Mesenchymal stem cell (in vitro differentiated cells and primary cell): Measurements from ENCODE around the gene OGFR.

Source experiments
- DNase-seq: peaks from one replicate; pipeline ENCODE4 v3.0.0-alpha.2; 2013
- H2AFZ ChIP-seq: one replicate; pipeline ENCODE4 v1.6.1; 2013; ENCODE audit warnings: low read depth, mild to moderate bottlenecking, control low read depth, inconsistent platforms, low read length, moderate library complexity
- H2AK5ac ChIP-seq: 2 replicates; pipeline ENCODE4 v1.6.1; 2013; ENCODE audit warnings: low read length, moderate library complexity, mild to moderate bottlenecking, inconsistent platforms; ENCODE audit not compliant: severe bottlenecking
- H2BK120ac ChIP-seq: one replicate; pipeline ENCODE4 v1.6.1; 2013; ENCODE audit warnings: low read depth, mild to moderate bottlenecking, inconsistent platforms, low read length, moderate library complexity
- H2BK12ac ChIP-seq, 2 experiments: one replicate each; pipeline ENCODE4 v1.6.1; 2013; ENCODE audit warnings: inconsistent platforms in 2 of 2, low read length in 2 of 2, mild to moderate bottlenecking in 2 of 2, moderate library complexity in 2 of 2, control low read depth in 1 of 2
- H2BK15ac ChIP-seq: one replicate; pipeline ENCODE4 v1.6.1; 2013; ENCODE audit warnings: mild to moderate bottlenecking, low read depth, inconsistent platforms; ENCODE audit not compliant: poor library complexity, severe bottlenecking
- H2BK5ac ChIP-seq: 2 replicates; pipeline ENCODE4 v1.6.1; 2013; ENCODE audit warnings: low read depth, mild to moderate bottlenecking, low read length, control low read depth, inconsistent platforms; ENCODE audit not compliant: poor library complexity, severe bottlenecking
- H3K14ac ChIP-seq, 2 experiments: one replicate each; pipeline ENCODE4 v1.6.1; 2013; ENCODE audit warnings: inconsistent platforms in 2 of 2, low read length in 2 of 2, control low read depth in 1 of 2, mild to moderate bottlenecking in 1 of 2, moderate library complexity in 1 of 2
- H3K18ac ChIP-seq, 2 experiments: one replicate each; pipeline ENCODE4 v1.6.1; 2013; ENCODE audit warnings: inconsistent platforms in 2 of 2, low read length in 2 of 2, control low read depth in 1 of 2, low read depth in 1 of 2, mild to moderate bottlenecking in 1 of 2
- H3K23ac ChIP-seq, 2 experiments: one replicate each; pipeline ENCODE4 v1.6.1; 2013; ENCODE audit warnings: inconsistent platforms in 2 of 2, low read length in 2 of 2, mild to moderate bottlenecking in 2 of 2, moderate library complexity in 2 of 2, control low read depth in 1 of 2
- H3K27ac ChIP-seq: 2 replicates; pipeline ENCODE4 v1.5.1; 2013; ENCODE audit warnings: mild to moderate bottlenecking, moderate library complexity, low read length, control low read depth, inconsistent platforms; ENCODE audit not compliant: poor library complexity, severe bottlenecking
- H3K27me3 ChIP-seq, 2 experiments: 2 replicates each; pipeline versions ENCODE4 v1.6.1 to v1.7.0; 2013; ENCODE audit warnings: low read length in 2 of 2, mild to moderate bottlenecking in 2 of 2, moderate library complexity in 2 of 2, control low read depth in 1 of 2, inconsistent platforms in 1 of 2; ENCODE audit not compliant: control insufficient read depth in 1 of 2, insufficient read depth in 1 of 2
- H3K36me3 ChIP-seq, 2 experiments: 2 replicates each; pipeline versions ENCODE4 v1.6.1 to v1.7.0; 2013; ENCODE audit warnings: low read length in 2 of 2, control low read depth in 1 of 2, inconsistent platforms in 1 of 2, low read depth in 1 of 2, mild to moderate bottlenecking in 1 of 2; ENCODE audit not compliant: insufficient read depth in 2 of 2, control insufficient read depth in 1 of 2
- H3K4ac ChIP-seq, 2 experiments: one replicate each; pipeline ENCODE4 v1.6.1; 2013; ENCODE audit warnings: inconsistent platforms in 2 of 2, low read length in 2 of 2, mild to moderate bottlenecking in 2 of 2, moderate library complexity in 2 of 2, control low read depth in 1 of 2, low read depth in 1 of 2
- H3K4me1 ChIP-seq: 2 replicates; pipeline ENCODE4 v1.6.1; 2013; ENCODE audit warnings: low read depth, low read length, control low read depth; ENCODE audit not compliant: control insufficient read depth, insufficient read depth
- H3K4me2 ChIP-seq: 2 replicates; pipeline ENCODE4 v1.6.1; 2013; ENCODE audit warnings: low read length, mild to moderate bottlenecking, inconsistent platforms; ENCODE audit not compliant: poor library complexity, severe bottlenecking
- H3K4me3 ChIP-seq, 2 experiments: 2 replicates each; pipeline versions ENCODE4 v1.5.1 to v1.7.0; 2013; ENCODE audit warnings: low read length in 2 of 2, mild to moderate bottlenecking in 2 of 2, control low read depth in 1 of 2, low read depth in 1 of 2; ENCODE audit not compliant: insufficient read depth in 1 of 2
- H3K79me1 ChIP-seq: replicated peaks from 2 replicates; pipeline ENCODE4 v1.6.1; 2013; ENCODE audit warnings: mild to moderate bottlenecking, control low read depth, low read length, inconsistent platforms; ENCODE audit not compliant: poor library complexity, severe bottlenecking
- H3K9ac ChIP-seq: 2 replicates; pipeline ENCODE4 v1.7.0; 2013; ENCODE audit warnings: mild to moderate bottlenecking, low read length, moderate library complexity
- H3K9me3 ChIP-seq: 2 replicates; pipeline ENCODE4 v1.7.0; 2013; ENCODE audit warnings: mild to moderate bottlenecking, low read length; ENCODE audit not compliant: control insufficient read depth
- H4K8ac ChIP-seq: one replicate; pipeline ENCODE4 v1.6.1; 2013; ENCODE audit warnings: inconsistent platforms, mild to moderate bottlenecking, low read length, moderate library complexity
- H4K91ac ChIP-seq: one replicate; pipeline ENCODE4 v1.6.1; 2013; ENCODE audit warnings: mild to moderate bottlenecking, low read length, inconsistent platforms
- WGBS: methylation state at CpG from one replicate; pipeline ENCODE4 v1.1.7; 2013; ENCODE audit warnings: mixed read lengths; 5-methylcytosine and 5-hydroxymethylcytosine counted together

The OGFR gene

GRCh38 chr20:62823688-62824475, 19.2 kb downstream of the OGFR start:
- H4K8ac ChIP-seq, result no peak overlapping the region
- no peak overlapping the region for H2AFZ ChIP-seq
- H3K27ac ChIP-seq, result no peak overlapping the region
- no peak overlapping the region for H3K14ac ChIP-seq
- no peak overlapping the region for H3K23ac ChIP-seq
- H3K18ac ChIP-seq, result no peak overlapping the region
- 82% methylated on average over 38 of the region's 38 CpGs for WGBS
- no peak overlapping the region for H2BK15ac ChIP-seq
- H3K9me3 ChIP-seq, result no peaks in the 10 kb centered on the region
- no peak overlapping the region for H3K9ac ChIP-seq
- H3K4me1 ChIP-seq, result peaks cover 34% of the 10 kb centered on the region
- no peaks in the 10 kb centered on the region for H3K79me1 ChIP-seq
- H3K36me3 ChIP-seq, result no peaks in the 10 kb centered on the region
- peaks cover 0 to 28% of the 10 kb centered on the region in 2 experiments for H3K27me3 ChIP-seq
- no peak overlapping the region for H2AK5ac ChIP-seq
- H3K4ac ChIP-seq, result no peak overlapping the region
- H2BK12ac ChIP-seq, result no peak overlapping the region
- no peak overlapping the region for H3K4me2 ChIP-seq
- no peak overlapping the region for H3K4me3 ChIP-seq
- no peak overlapping the region for H2BK120ac ChIP-seq
- DNase-seq, result no peak
- no peak overlapping the region for H4K91ac ChIP-seq
- no peak overlapping the region for H2BK5ac ChIP-seq

GRCh38 chr20:62824476-62825332, 20.1 kb downstream of the OGFR start:
- Histone ChIP-seq H3K27ac (no peak overlapping the region), H2AK5ac (no peak overlapping the region)
- WGBS, result 49% methylated on average over 27 of the region's 36 CpGs

DNA sequence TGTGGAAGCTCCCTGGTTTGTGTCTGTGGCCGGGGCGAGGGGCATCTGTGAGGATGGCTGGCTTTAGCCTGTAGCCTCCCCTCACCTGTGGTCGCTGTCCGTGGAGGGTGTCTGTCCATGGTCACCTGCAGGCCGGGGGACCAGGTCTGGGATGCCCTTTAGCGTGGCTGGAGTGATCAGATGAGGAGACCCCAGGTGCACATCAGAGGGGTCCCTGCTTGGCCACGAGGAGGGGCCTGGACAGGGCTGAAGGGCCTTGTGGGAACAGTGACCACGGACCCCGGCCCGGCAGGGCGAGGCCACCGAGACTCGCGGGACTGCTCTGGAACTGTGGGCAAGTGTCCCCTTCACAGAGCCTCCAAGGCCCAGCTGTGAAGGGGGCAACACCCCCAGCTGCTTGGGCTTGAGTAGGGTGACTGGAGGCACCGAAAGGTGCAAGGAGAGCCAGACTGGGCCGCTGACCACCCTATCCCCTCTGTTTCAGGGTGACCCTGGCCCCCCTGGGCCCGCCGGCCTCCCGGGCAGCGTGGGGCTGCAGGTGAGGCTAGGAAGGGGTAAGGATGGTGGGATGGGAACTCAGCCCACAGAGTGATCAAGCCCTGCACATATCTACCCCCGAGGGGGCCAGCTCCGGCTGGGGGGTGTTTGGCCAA, 20.8 kb downstream of the OGFR start:
- Histone ChIP-seq H4K8ac (no peak overlapping the region), H3K9ac (no peak overlapping the region), H2BK5ac (no peak overlapping the region), H3K9me3 (no peaks in the 10 kb centered on the region), H3K27ac (no peak overlapping the region), H3K4me3 (no peak overlapping the region), H3K27me3 (peaks cover 0 to 24% of the 10 kb centered on the region in 2 experiments), H3K4ac (no peak overlapping the region), H2BK120ac (no peak overlapping the region), H3K18ac (no peak overlapping the region), H3K14ac (no peak overlapping the region), H3K23ac (no peak overlapping the region), H2BK12ac (no peak overlapping the region), H4K91ac (peak overlapping the region; percentile 2), H2AFZ (no peak overlapping the region), H3K4me1 (peaks cover 26% of the 10 kb centered on the region), H3K4me2 (no peak overlapping the region), H3K36me3 (no peaks in the 10 kb centered on the region), H2AK5ac (no peak overlapping the region), H3K79me1 (no peaks in the 10 kb centered on the region), H2BK15ac (no peak overlapping the region)
- no peak for DNase-seq
- WGBS, result 92% methylated on average over 21 of the region's 22 CpGs

More at GRCh38 chr20:62824476-62825332, 20.1 kb downstream of the OGFR start:
- no peak overlapping the region for H2BK5ac ChIP-seq
- H2BK12ac ChIP-seq, result peak overlapping the region in 1 of 2 experiments; percentile 24
- peak overlapping the region in 1 of 2 experiments; percentile 70 for H3K14ac ChIP-seq
- H4K8ac ChIP-seq, result no peak overlapping the region
- peaks cover 0 to 28% of the 10 kb centered on the region in 2 experiments for H3K27me3 ChIP-seq
- H3K4me3 ChIP-seq, result no peak overlapping the region
- H3K4me1 ChIP-seq, result peaks cover 30% of the 10 kb centered on the region
- no peak overlapping the region for H2BK120ac ChIP-seq
- no peak overlapping the region for H2AFZ ChIP-seq
- H2BK15ac ChIP-seq, result no peak overlapping the region
- H4K91ac ChIP-seq, result peak overlapping the region; percentile 2
- H3K9me3 ChIP-seq, result no peaks in the 10 kb centered on the region
- no peaks in the 10 kb centered on the region for H3K36me3 ChIP-seq
- H3K79me1 ChIP-seq, result no peaks in the 10 kb centered on the region
- H3K4me2 ChIP-seq, result peak overlapping the region; percentile 32
- no peak overlapping the region for H3K4ac ChIP-seq
- DNase-seq, result no peak
- peak overlapping the region in 1 of 2 experiments; percentile 50 for H3K23ac ChIP-seq
- peak overlapping the region in 1 of 2 experiments; percentile 22 for H3K18ac ChIP-seq
- no peak overlapping the region for H3K9ac ChIP-seq
